ENCODE results near the gene PGBD2.
"Not testable (repeated sequence)": the region's sequence is repeated elsewhere in the genome, so short reads cannot be mapped to it uniquely, and the experiment has no call there.

PGBD2 gene

GRCh38 chr1:248889914-248890243 lies 16.2 kb upstream of the PGBD2 start:
- not testable (repeated sequence) for DNase-seq

GRCh38 chr1:248890549-248891498 lies 15.2 kb upstream of the PGBD2 start:
- DNase-seq = no peak

- DNase-seq = no peak
Measured at GRCh38 chr1:248891758-248892157, 14.3 kb upstream of the PGBD2 start.

- DNase-seq = no peak
Measured at GRCh38 chr1:248892590-248892989, 13.4 kb upstream of the PGBD2 start.

GRCh38 chr1:248894837-248895236 lies 11.2 kb upstream of the PGBD2 start:
- no peak for DNase-seq

- DNase-seq = no peak
Measured at GRCh38 chr1:248897412-248898337, 8.4 kb upstream of the PGBD2 start.

- no peak for DNase-seq
Measured at GRCh38 chr1:248900637-248901036, 5.4 kb upstream of the PGBD2 start.

GRCh38 chr1:248901578-248901977 lies 4.5 kb upstream of the PGBD2 start:
- DNase-seq = no peak

- DNase-seq = no peak
Measured at GRCh38 chr1:248904437-248905216, 1.4 kb upstream of the PGBD2 start.

GRCh38 chr1:248905662-248906008 lies 400 bp upstream of the PGBD2 start:
- DNase-seq = no peak

GRCh38 chr1:248906753-248907661 lies 972 bp downstream of the PGBD2 start:
- peak; percentile 5 for DNase-seq

- no peak for DNase-seq
Measured at GRCh38 chr1:248910761-248911160, 4.7 kb downstream of the PGBD2 start.

- DNase-seq = no peak
Measured at GRCh38 chr1:248913933-248914332, 7.9 kb downstream of the PGBD2 start.

- no peak for DNase-seq
Measured at GRCh38 chr1:248914796-248915381, 8.9 kb downstream of the PGBD2 start.

GRCh38 chr1:248918131-248918530 lies 12.1 kb downstream of the PGBD2 start:
- DNase-seq = no peak

GRCh38 chr1:248923352-248924338 lies 17.6 kb downstream of the PGBD2 start:
- no peak for DNase-seq

- DNase-seq = peak; percentile 38
Measured at GRCh38 chr1:248924696-248925532, 18.9 kb downstream of the PGBD2 start.

- not testable (repeated sequence) for DNase-seq
Measured at GRCh38 chr1:248925859-248926258, 19.8 kb downstream of the PGBD2 start.

Measured in activated CD4-positive, alpha-beta T cell treated with anti-CD3 and anti-CD28 coated beads, Interleukin-2, amount 50 U/mL, for 1 hour (primary cell).